Ectodermal cell (in vitro differentiated cells): ENCODE results near the gene AAMDC.
"Not testable (repeated sequence)": the region's sequence is repeated elsewhere in the genome, so short reads cannot be mapped to it uniquely, and the experiment has no call there.

Experiments used
- H3K27ac ChIP-seq: 2 replicates; pipeline ENCODE4 v1.7.0; 2013; ENCODE audit warnings: mild to moderate bottlenecking, low read depth, low read length; ENCODE audit not compliant: insufficient read depth, poor library complexity, severe bottlenecking
- H3K27me3 ChIP-seq: 2 replicates; pipeline ENCODE4 v1.7.0; 2013; ENCODE audit warnings: mild to moderate bottlenecking, low read length; ENCODE audit not compliant: insufficient read depth, control insufficient read depth, poor library complexity, severe bottlenecking
- H3K36me3 ChIP-seq: one replicate; pipeline ENCODE4 v1.7.0; 2013; ENCODE audit warnings: low read length; ENCODE audit not compliant: control insufficient read depth, insufficient read depth
- H3K4me1 ChIP-seq: one replicate; pipeline ENCODE4 v1.7.0; 2013; ENCODE audit warnings: low read length; ENCODE audit not compliant: control insufficient read depth, insufficient read depth
- H3K4me3 ChIP-seq: 2 replicates; pipeline ENCODE4 v1.7.0; 2013; ENCODE audit warnings: low read depth, low read length, control low read depth; ENCODE audit not compliant: insufficient read depth
- H3K9me3 ChIP-seq: 2 replicates; pipeline ENCODE4 v1.7.0; 2013; ENCODE audit warnings: mild to moderate bottlenecking, low read length, moderate library complexity; ENCODE audit not compliant: control insufficient read depth
- WGBS, 2 experiments: methylation state at CpG; one replicate each; pipeline ENCODE4 v1.1.7; 2013; ENCODE audit warnings: missing lambda C conversion rate in 2 of 2; 5-methylcytosine and 5-hydroxymethylcytosine counted together

AAMDC gene

DNA sequence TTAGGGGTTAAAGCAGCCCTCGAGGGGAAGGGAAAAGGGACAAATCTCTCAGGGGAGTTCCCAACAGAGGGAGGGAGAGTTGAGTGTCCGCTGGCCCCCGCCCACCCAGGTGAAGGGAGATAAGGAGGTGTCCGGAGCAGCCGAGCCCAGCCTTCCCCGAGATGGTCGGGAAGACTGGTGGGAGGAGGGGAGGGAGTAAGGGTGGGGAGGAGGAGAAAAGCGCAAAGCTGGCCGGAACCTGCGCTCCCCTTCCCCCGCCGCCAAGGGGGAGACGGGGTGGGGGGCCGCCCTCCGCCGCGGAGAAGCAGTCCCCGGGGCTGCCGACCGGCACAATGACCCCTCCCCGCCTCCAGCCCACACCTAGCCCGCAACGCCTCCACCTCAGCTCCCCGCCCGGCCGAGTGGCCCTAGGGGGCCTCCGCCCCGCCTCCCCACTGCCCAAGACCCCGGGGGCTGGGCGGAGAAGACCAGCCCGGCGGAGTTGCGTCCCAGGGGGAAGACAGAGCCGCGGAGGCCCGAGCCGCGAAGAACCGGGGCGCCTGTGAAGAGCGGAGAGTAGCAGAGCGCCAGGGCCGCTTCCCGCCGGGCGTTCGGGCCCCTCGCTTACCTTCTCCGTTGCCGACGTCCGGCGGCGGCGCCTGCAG is 901 bp upstream of the AAMDC start:
- H3K4me1 ChIP-seq = peaks cover 6% of the 10 kb centered on the region
- WGBS, 2 experiments = 0 to 1% methylated on average over 55 of the region's 55 CpGs
- no peaks in the 10 kb centered on the region for H3K9me3 ChIP-seq
- H3K27me3 ChIP-seq = no peaks in the 10 kb centered on the region
- peak overlapping the region; percentile 99 for H3K4me3 ChIP-seq
- peak overlapping the region; percentile 90 for H3K27ac ChIP-seq
- peaks cover 2% of the 10 kb centered on the region for H3K36me3 ChIP-seq

DNA sequence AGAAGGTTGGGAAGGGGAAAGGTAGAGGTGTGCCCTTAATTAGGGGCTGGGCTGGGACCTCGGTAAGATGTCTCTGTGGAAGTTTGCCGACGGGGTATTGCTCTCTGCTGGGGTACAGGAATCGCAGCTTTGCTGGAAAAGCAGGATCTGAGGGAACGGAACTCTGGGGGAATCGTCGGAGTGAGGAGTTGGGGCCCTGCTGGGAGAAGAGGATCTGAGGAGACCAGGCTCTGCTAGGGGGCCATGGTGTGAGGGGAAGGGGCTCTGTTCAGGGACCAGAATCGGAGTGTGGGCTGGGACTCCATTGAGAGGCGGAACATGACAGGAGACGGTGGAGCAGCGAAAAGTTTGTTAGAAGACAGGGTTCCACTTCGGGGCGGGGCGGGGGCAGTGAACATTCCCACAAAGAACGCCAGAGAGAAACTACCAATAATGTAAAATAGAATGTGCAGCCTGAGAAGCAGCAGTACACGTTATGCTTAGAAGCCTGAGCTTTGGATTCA is 456 bp downstream of the AAMDC start:
- WGBS, 2 experiments = 1% methylated on average over 16 of the region's 16 CpGs
- Histone ChIP-seq H3K9me3 (no peaks in the 10 kb centered on the region), H3K27ac (peak overlapping the region; percentile 56), H3K4me1 (peaks cover 6% of the 10 kb centered on the region), H3K4me3 (peak overlapping the region; percentile 99), H3K27me3 (no peaks in the 10 kb centered on the region), H3K36me3 (no peaks in the 10 kb centered on the region)

DNA sequence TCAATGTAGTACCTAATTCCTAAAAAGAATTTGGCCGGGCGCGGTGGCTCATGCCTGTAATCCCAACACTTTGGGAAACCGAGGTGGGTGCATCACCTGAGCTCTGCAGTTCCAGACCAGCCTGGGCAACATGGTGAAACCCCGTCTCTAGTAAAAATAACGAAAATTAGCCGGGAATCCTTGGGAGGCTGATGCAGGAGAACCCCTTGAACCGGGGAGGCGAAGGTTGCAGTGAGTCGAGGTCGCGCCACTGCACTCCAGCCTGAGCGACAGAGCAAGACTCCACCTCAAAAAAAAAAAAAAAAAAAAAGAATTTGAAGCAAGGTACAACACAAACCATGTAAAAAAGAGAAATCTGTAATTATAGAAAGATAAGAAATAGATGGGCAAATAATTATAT is 1.2 kb downstream of the AAMDC start:
- not testable (repeated sequence) for H3K4me1 ChIP-seq, H3K27ac ChIP-seq, H3K27me3 ChIP-seq, H3K9me3 ChIP-seq, H3K36me3 ChIP-seq
- 83 to 84% methylated on average over 9 to 12 of the region's 13 CpGs for WGBS, 2 experiments
- peak overlapping the region; percentile 99 for H3K4me3 ChIP-seq

DNA sequence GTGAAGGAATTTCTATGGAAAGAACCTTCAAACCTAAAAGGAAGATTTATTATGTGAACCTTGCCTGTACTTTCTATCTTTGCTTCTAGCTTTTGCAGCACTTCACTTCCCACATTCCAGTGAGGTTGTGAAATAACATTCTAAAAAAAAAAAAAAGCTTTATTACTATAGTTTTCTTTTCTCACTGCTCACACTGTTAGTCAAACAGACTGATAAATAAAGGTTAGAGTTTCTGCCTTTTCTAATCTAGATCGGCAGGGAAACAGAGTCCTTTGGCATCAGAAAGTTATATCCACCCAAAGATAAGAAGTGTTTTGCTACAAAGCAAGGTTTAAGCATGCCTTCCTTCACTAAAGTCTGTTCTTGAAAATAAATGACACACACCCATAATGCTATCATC is 2.8 kb downstream of the AAMDC start:
- H3K36me3 ChIP-seq = no peaks in the 10 kb centered on the region
- peaks cover 6% of the 10 kb centered on the region for H3K4me1 ChIP-seq
- no peak overlapping the region for H3K4me3 ChIP-seq
- WGBS, 2 experiments = 88 to 97% methylated on average over 1 of the region's 1 CpG
- H3K9me3 ChIP-seq = no peaks in the 10 kb centered on the region
- no peak overlapping the region for H3K27ac ChIP-seq
- H3K27me3 ChIP-seq = no peaks in the 10 kb centered on the region

DNA sequence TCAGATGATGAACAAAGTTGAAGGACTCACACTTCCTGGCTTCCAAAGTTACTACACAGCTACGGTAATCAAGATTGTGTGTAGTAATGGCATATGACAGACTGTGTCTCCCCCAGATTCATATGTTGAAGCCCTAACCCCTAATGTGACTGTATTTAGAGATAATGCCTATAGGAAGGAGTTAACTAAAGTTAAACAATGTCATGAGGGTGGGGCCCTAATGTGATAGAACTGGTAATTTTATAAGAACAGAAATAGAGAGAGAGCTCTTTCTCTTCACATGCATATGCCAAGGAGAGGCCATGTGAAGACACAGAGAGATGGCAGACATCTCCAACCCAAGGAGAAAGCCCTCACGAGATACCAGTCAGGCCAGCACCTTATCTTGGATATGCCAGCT is 8.0 kb downstream of the AAMDC start:
- no peaks in the 10 kb centered on the region for H3K9me3 ChIP-seq
- no peak overlapping the region for H3K4me3 ChIP-seq
- WGBS, 2 experiments = 95 to 97% methylated on average over 2 of the region's 2 CpGs
- H3K4me1 ChIP-seq = no peaks in the 10 kb centered on the region
- no peaks in the 10 kb centered on the region for H3K27me3 ChIP-seq
- H3K27ac ChIP-seq = no peak overlapping the region
- H3K36me3 ChIP-seq = no peaks in the 10 kb centered on the region

DNA sequence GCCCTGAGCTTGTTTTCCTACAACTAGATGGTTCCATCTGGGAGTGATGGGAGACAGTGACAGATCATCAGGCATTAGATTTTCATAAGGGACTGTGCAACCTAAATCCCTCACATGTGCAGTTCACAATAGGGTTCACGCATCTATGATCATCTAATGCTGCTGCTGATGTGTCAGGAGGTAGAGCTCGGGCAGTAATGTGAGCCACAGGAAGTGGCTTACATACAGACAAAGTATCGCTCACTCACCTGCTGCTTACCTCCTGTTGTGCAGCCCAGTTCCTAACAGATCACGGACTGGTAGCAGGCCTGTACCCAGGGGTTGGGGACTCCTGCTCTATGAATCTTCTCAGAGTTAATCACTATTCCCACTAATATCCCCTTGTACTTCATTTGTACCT is 12.4 kb downstream of the AAMDC start:
- 92 to 97% methylated on average over 4 of the region's 4 CpGs for WGBS, 2 experiments
- Histone ChIP-seq H3K4me1 (no peaks in the 10 kb centered on the region), H3K4me3 (no peak overlapping the region), H3K27me3 (no peaks in the 10 kb centered on the region), H3K36me3 (no peaks in the 10 kb centered on the region), H3K27ac (no peak overlapping the region), H3K9me3 (no peaks in the 10 kb centered on the region)

DNA sequence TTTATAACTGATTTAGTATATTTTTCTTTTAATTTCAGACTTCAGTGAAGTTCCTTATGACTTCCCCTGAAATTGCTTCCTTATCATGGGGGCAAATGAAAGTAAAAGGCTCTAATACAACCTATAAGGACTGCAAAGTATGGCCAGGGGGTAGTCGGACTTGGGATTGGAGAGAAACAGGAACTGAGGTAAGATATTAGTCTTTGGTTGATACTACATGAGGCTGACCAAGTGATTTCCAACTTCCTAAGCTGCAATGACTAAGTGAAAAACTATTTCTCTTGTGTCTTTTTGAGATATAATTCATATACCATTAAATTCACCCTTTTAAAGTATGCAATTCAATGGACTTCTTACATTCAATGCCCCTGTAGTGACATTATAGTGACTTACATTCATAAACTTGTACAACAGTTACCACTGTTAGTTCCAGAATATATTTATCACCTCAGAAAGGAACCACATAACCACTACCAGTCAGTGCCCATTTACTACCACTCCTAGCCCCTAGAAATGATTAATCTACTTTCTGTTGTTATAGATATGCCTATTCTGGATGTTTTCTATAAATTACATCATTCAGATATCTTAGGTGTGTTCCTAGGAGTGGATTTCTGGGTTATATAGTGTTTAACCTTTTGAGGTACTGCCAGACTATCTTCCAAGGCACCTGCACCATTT is 21.6 kb downstream of the AAMDC start:
- H3K4me1 ChIP-seq = no peaks in the 10 kb centered on the region
- no peak overlapping the region for H3K27ac ChIP-seq
- no peaks in the 10 kb centered on the region for H3K27me3 ChIP-seq
- no peak overlapping the region for H3K4me3 ChIP-seq
- 88% methylated on average over 1 of the region's 1 CpG; no CpG with 5 or more reads in 1 of the 2 experiments for WGBS, 2 experiments
- no peaks in the 10 kb centered on the region for H3K9me3 ChIP-seq
- peaks cover 12% of the 10 kb centered on the region for H3K36me3 ChIP-seq

DNA sequence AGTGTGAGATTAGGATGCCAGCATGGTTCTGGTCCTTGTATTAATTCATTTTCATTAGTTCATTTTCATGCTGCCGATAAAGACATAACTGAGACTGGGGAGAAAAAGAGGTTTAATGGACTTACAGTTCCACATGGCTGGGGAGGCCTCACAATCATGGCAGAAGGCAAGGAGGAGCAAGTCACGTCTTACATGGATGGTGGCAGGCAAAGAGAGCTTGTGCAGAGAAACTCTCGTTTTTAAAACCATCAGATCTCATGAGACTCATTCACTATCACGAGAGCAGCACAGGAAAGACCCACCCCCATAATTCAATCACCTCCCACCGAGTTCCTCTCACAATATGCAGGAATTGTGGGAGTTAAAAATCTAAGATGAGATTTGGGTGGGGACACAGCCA is 22.8 kb downstream of the AAMDC start:
- WGBS, 2 experiments = 89 to 90% methylated on average over 4 of the region's 5 CpGs
- H3K36me3 ChIP-seq = peaks cover 12% of the 10 kb centered on the region
- not testable (repeated sequence) for H3K27me3 ChIP-seq, H3K4me3 ChIP-seq, H3K27ac ChIP-seq, H3K4me1 ChIP-seq, H3K9me3 ChIP-seq

DNA sequence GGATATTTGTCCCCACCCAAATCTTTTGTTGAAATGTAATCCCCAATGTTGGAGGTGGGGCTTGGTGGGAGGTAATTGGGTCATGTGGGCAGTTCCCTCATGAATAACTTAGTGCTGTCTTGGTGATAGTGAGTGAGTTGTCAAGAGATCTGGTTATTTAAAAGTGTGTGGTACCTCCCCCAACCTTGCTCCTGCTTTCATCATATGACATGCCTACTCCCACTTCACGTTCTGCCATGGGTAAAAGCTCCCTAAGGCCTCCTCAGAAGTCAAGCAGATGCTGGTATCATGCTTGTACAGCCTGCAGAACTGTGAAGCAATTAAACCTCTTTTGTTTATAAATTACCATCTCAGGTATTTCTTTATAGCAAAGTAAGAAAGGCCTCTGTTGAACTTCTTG is 30.6 kb downstream of the AAMDC start:
- no peak overlapping the region for H3K4me3 ChIP-seq
- H3K27ac ChIP-seq = no peak overlapping the region
- no peaks in the 10 kb centered on the region for H3K27me3 ChIP-seq
- H3K9me3 ChIP-seq = peaks cover 9% of the 10 kb centered on the region
- no peaks in the 10 kb centered on the region for H3K4me1 ChIP-seq
- 81 to 100% methylated on average over 1 of the region's 1 CpG for WGBS, 2 experiments
- peaks cover 24% of the 10 kb centered on the region for H3K36me3 ChIP-seq

DNA sequence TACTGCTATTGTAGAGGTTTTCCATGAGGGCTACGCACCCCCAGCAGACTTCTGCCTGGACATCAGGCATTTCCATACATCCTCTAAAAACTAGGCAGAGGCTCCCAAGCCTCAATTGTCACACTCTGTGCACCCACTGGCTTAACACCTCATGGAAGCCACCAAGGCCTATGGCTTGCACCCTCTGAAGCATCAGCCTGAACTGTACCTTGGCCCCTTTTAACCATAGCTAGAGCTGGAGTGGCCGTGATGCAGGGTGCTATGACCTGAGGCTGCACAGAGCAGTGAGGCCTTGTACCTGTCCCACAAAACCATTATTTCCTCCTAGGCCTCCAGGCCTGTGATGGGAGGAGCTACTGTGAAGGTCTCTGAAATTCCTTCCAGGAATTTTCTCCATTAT is 33.9 kb downstream of the AAMDC start:
- Histone ChIP-seq H3K9me3 (peaks cover 9% of the 10 kb centered on the region), H3K4me3 (no peak overlapping the region), H3K27me3 (no peaks in the 10 kb centered on the region), H3K4me1 (no peaks in the 10 kb centered on the region), H3K36me3 (peaks cover 29% of the 10 kb centered on the region), H3K27ac (no peak overlapping the region)
- WGBS, 2 experiments = 94 to 100% methylated on average over 2 of the region's 2 CpGs
